ENCODE measurements around the gene KYNU. TPM values are rescaled to one million over a fixed set of nuclear protein-coding genes. Genes with fewer than 3 reads are reported as not detected.
"Not testable (repeated sequence)": the region's sequence is repeated elsewhere in the genome, so short reads cannot be mapped to it uniquely, and the experiment has no call there.

The KYNU gene
- total RNA-seq, 1 experiment from 2014 or later, result 143 TPM

- CTCF ChIA-PET, result interaction anchor here (0.8 to 1.3 kb wide), 4 partner anchors 13 to 97 kb away, joined by 3 to 4 read pairs (median 4); no protein-coding TSS in a partner anchor
- POLR2A ChIA-PET, result interaction anchor here (1.0 to 2.4 kb wide), 3 partner anchors 9 to 28 kb away, joined by 4 to 9 read pairs (median 6); no protein-coding TSS in a partner anchor
- H3K4me1 Mint-ChIP-seq (ENCODE audit: insufficient read depth, unreplicated experiment), result peaks cover 30% of the 10 kb centered on the region
- H3K4me3 Mint-ChIP-seq (ENCODE audit: unreplicated experiment), result no peak overlapping the region
- H3K9me3 Mint-ChIP-seq (ENCODE audit: unreplicated experiment), result no peaks in the 10 kb centered on the region
- H3K27me3 Mint-ChIP-seq (ENCODE audit: insufficient read depth, unreplicated experiment), result no peaks in the 10 kb centered on the region
- no peak for DNase-seq (ENCODE audit: unreplicated experiment)
- no peak for TF ChIP-seq CTCF (IDR thresholded peaks at IDR 0.05; ENCODE audit: unreplicated experiment)
- H3K36me3 Mint-ChIP-seq (ENCODE audit: insufficient read depth, unreplicated experiment), result peaks cover 98% of the 10 kb centered on the region
- no TSS peak for BruUV-seq (replicated peaks)
- intact Hi-C loops (cut with micrococcal nuclease), result no loop called here
- peak overlapping the region; percentile 65 for H3K27ac Mint-ChIP-seq (ENCODE audit: low read depth, unreplicated experiment)
Measured at GRCh38 chr2:142892715-142893114, 15.3 kb downstream of the KYNU start.

GRCh38 chr2:142893241-142893640, 15.8 kb downstream of the KYNU start:
- Mint-ChIP-seq H3K36me3 (ENCODE audit: insufficient read depth, unreplicated experiment) (peaks cover 98% of the 10 kb centered on the region), H3K27me3 (ENCODE audit: insufficient read depth, unreplicated experiment) (no peaks in the 10 kb centered on the region), H3K27ac (ENCODE audit: low read depth, unreplicated experiment) (peak overlapping the region; percentile 65), H3K9me3 (ENCODE audit: unreplicated experiment) (no peaks in the 10 kb centered on the region), H3K4me3 (ENCODE audit: unreplicated experiment) (no peak overlapping the region), H3K4me1 (ENCODE audit: insufficient read depth, unreplicated experiment) (peaks cover 30% of the 10 kb centered on the region)
- intact Hi-C loops (cut with micrococcal nuclease), result no loop called here
- DNase-seq (ENCODE audit: unreplicated experiment), result no peak
- no peak for TF ChIP-seq CTCF (IDR thresholded peaks at IDR 0.05; ENCODE audit: unreplicated experiment)
- BruUV-seq (replicated peaks), result no TSS peak
- CTCF ChIA-PET, result interaction anchor here (0.6 to 1.3 kb wide), 3 partner anchors 14 to 96 kb away, joined by 3 to 4 read pairs (median 4); no protein-coding TSS in a partner anchor
- POLR2A ChIA-PET, result interaction anchor here (1.9 to 2.4 kb wide), 2 partner anchors 9 to 12 kb away, joined by 6 to 9 read pairs; no protein-coding TSS in a partner anchor

- Mint-ChIP-seq H3K4me3 (ENCODE audit: unreplicated experiment) (no peak overlapping the region), H3K9me3 (ENCODE audit: unreplicated experiment) (no peaks in the 10 kb centered on the region), H3K4me1 (ENCODE audit: insufficient read depth, unreplicated experiment) (peaks cover 38% of the 10 kb centered on the region), H3K27ac (ENCODE audit: low read depth, unreplicated experiment) (no peak overlapping the region), H3K36me3 (ENCODE audit: insufficient read depth, unreplicated experiment) (peaks cover 98% of the 10 kb centered on the region), H3K27me3 (ENCODE audit: insufficient read depth, unreplicated experiment) (no peaks in the 10 kb centered on the region)
- CTCF ChIA-PET, result interaction anchor here (0.7 to 0.9 kb wide), 4 partner anchors 9 to 85 kb away, joined by 3 read pairs; no protein-coding TSS in a partner anchor
- TF ChIP-seq CTCF (IDR thresholded peaks at IDR 0.05; ENCODE audit: unreplicated experiment), result no peak
- BruUV-seq (replicated peaks), result no TSS peak
- intact Hi-C loops (cut with micrococcal nuclease), result no loop called here
- no peak for DNase-seq (ENCODE audit: unreplicated experiment)
- POLR2A ChIA-PET, result interaction anchor here (1.7 kb wide), 1 partner anchor 10 kb away, joined by 3 read pairs; no protein-coding TSS in a partner anchor
Measured at GRCh38 chr2:142897807-142898206, 20.3 kb downstream of the KYNU start.

- H3K27me3 Mint-ChIP-seq (ENCODE audit: insufficient read depth, unreplicated experiment); intact Hi-C loops (cut with micrococcal nuclease); H3K9me3 Mint-ChIP-seq (ENCODE audit: unreplicated experiment); POLR2A ChIA-PET; DNase-seq (ENCODE audit: unreplicated experiment); BruUV-seq (replicated peaks); H3K4me3 Mint-ChIP-seq (ENCODE audit: unreplicated experiment): not testable (repeated sequence)
- CTCF ChIA-PET, result interaction anchor here (0.6 kb wide), 1 partner anchor 22 kb away, joined by 3 read pairs; no protein-coding TSS in a partner anchor
- Mint-ChIP-seq H3K27ac (ENCODE audit: low read depth, unreplicated experiment) (peak overlapping the region; percentile 9), H3K4me1 (ENCODE audit: insufficient read depth, unreplicated experiment) (peaks cover 38% of the 10 kb centered on the region), H3K36me3 (ENCODE audit: insufficient read depth, unreplicated experiment) (peaks cover 96% of the 10 kb centered on the region)
Measured at GRCh38 chr2:142900327-142900726, 22.9 kb downstream of the KYNU start.
